GM19035 (cell line): ENCODE data around the gene DCN.
"Not testable (repeated sequence)": the region's sequence is repeated elsewhere in the genome, so short reads cannot be mapped to it uniquely, and the experiment has no call there.

Source experiments
- ATAC-seq: cut with Tn5 transposase; IDR thresholded peaks from one replicate; pipeline ENCODE4 v1.9.1; 2021; ENCODE audit not compliant: unreplicated experiment

Gene DCN

GRCh38 chr12:91182636-91183455 lies at the start of gene DCN:
DCN (minus strand) TSS chr12:91182817; CDS start chr12:91178552, 4,265 bp downstream.
- no peak for ATAC-seq

- no peak for ATAC-seq
These were observed 48.2 kb upstream of the DCN start for GRCh38 chr12:91230841-91231240.

GRCh38 chr12:91226951-91227350 lies 44.3 kb upstream of the DCN start:
- no peak for ATAC-seq

GRCh38 chr12:91225316-91225715 lies 42.7 kb upstream of the DCN start:
- no peak for ATAC-seq

- ATAC-seq, result no peak
These were observed 41.8 kb upstream of the DCN start for GRCh38 chr12:91224401-91224800.

- no peak for ATAC-seq
These were observed 40.1 kb upstream of the DCN start for GRCh38 chr12:91222746-91223145.

- ATAC-seq, result no peak
These were observed 37.3 kb upstream of the DCN start for GRCh38 chr12:91219919-91220318.

- ATAC-seq, result no peak
These were observed 36.9 kb upstream of the DCN start for GRCh38 chr12:91219511-91219910.

- no peak for ATAC-seq
These were observed 34.3 kb upstream of the DCN start for GRCh38 chr12:91216871-91217270.

GRCh38 chr12:91215940-91216454 lies 33.4 kb upstream of the DCN start:
- ATAC-seq, result no peak

- no peak for ATAC-seq
These were observed 29.2 kb upstream of the DCN start for GRCh38 chr12:91211866-91212265.

- ATAC-seq, result no peak
These were observed 28.0 kb upstream of the DCN start for GRCh38 chr12:91210618-91211017.

GRCh38 chr12:91210144-91210543 lies 27.5 kb upstream of the DCN start:
- ATAC-seq, result no peak

GRCh38 chr12:91207301-91207700 lies 24.7 kb upstream of the DCN start:
- ATAC-seq, result not testable (repeated sequence)

- no peak for ATAC-seq
These were observed 23.2 kb upstream of the DCN start for GRCh38 chr12:91205811-91206210.

- ATAC-seq, result no peak
These were observed 21.8 kb upstream of the DCN start for GRCh38 chr12:91204421-91204820.

- no peak for ATAC-seq
These were observed 21.0 kb upstream of the DCN start for GRCh38 chr12:91203610-91204009.

- ATAC-seq, result no peak
These were observed 19.8 kb upstream of the DCN start for GRCh38 chr12:91202390-91202789.

GRCh38 chr12:91196436-91196835 lies 13.8 kb upstream of the DCN start:
- ATAC-seq, result no peak

GRCh38 chr12:91194500-91194899 lies 11.9 kb upstream of the DCN start:
- no peak for ATAC-seq

GRCh38 chr12:91191513-91192111 lies 9.0 kb upstream of the DCN start:
- ATAC-seq, result no peak

- ATAC-seq, result no peak
These were observed 6.9 kb upstream of the DCN start for GRCh38 chr12:91189516-91189915.
